ENCODE results near the gene IRF6. TPM values are rescaled to one million over a fixed set of nuclear protein-coding genes. Genes with fewer than 3 reads are reported as not detected.
A peak's percentile ranks its signal among the peaks of the same experiment; 100 is the strongest.

Gene IRF6
- total RNA-seq, 4 donors from 2014 or later: 26.7 to 41.9 (median 32.7) TPM

GRCh38 chr1:209810783-209811182 is 4.8 kb upstream of the IRF6 start:
- H3K27me3 ChIP-seq: no peaks in the 10 kb centered on the region
- H3K4me3 ChIP-seq (replicated peaks in 1 of 3): no peak overlapping the region
- H3K36me3 ChIP-seq: no peaks in the 10 kb centered on the region
- peaks cover 6 to 26% of the 10 kb centered on the region in 2 donors for H3K4me1 ChIP-seq
- intact Hi-C loops (cut with DNase I): no loop called here
- WGBS, 2 donors: 91 to 95% methylated on average over 5 of the region's 5 CpGs
- TF ChIP-seq POLR2A (IDR thresholded peaks at IDR 0.05) (no peak), CTCF (IDR thresholded peaks at IDR 0.05) (no peak)
- DNase-seq: no peak
- no peak overlapping the region for H3K27ac ChIP-seq
- no peaks in the 10 kb centered on the region for H3K9me3 ChIP-seq

DNA sequence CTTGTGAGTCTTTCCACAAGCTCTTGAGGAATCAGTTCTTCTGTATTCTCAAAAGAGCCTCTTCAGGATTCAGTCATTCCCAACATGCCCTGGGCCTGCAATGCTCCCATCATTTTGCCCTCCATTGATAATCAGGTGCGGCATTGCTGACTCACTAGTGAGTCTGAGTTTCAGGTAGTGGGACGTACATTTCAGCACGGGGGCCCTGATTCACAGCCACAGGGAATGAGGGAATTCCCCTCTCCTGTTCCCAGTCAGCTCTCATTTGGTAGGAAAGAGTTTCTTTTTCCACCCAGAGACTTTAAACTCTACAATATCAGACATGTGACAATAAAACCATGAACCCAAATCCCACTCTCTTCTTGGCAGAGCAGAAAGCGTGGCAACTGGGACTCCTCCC is 3.7 kb upstream of the IRF6 start:
- 74 to 86% methylated on average over 4 of the region's 4 CpGs for WGBS, 2 donors
- no peak for DNase-seq
- Histone ChIP-seq H3K27me3 (no peaks in the 10 kb centered on the region), H3K9me3 (no peaks in the 10 kb centered on the region), H3K4me3 (replicated peaks in 1 of 3) (no peak overlapping the region), H3K27ac (no peak overlapping the region), H3K4me1 (peaks cover 10 to 27% of the 10 kb centered on the region in 2 donors), H3K36me3 (no peaks in the 10 kb centered on the region)
- intact Hi-C loops (cut with DNase I): no loop called here
- TF ChIP-seq POLR2A (IDR thresholded peaks at IDR 0.05): no peak
- TF ChIP-seq CTCF (IDR thresholded peaks at IDR 0.05): no peak

GRCh38 chr1:209808059-209808581 is 2.2 kb upstream of the IRF6 start:
- no peaks in the 10 kb centered on the region for H3K27me3 ChIP-seq
- peaks cover 16 to 36% of the 10 kb centered on the region in 2 donors for H3K4me1 ChIP-seq
- no peak overlapping the region for H3K4me3 ChIP-seq (replicated peaks in 1 of 3)
- H3K36me3 ChIP-seq: no peaks in the 10 kb centered on the region
- TF ChIP-seq CTCF (IDR thresholded peaks at IDR 0.05): no peak
- H3K27ac ChIP-seq: peak overlapping the region in 2 of 3 donors; percentile 27 to 46
- H3K9me3 ChIP-seq: no peaks in the 10 kb centered on the region
- peak; percentile 74 to 80 for DNase-seq
- intact Hi-C loops (cut with DNase I): no loop called here

DNA sequence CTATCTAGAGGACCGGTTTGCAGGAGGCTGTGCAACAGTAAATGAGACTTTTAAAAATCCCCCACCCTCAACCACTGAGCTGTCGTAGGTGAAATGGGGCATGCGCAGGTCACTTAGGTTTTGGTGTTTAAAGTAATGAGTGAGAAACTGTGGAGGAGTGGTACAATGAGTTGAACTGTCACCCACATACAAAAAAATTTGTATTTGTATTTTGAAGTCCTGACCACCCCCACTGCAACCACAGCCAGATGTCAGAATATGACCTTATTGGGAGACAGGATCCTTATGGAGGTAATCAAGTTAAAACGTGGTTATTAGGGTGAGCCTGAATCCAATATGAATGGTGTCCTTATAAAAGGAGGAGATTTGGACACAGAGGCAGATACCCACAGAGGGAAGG is 1.6 kb upstream of the IRF6 start:
- H3K27ac ChIP-seq: no peak overlapping the region
- TF ChIP-seq CTCF (IDR thresholded peaks at IDR 0.05): no peak
- TF ChIP-seq POLR2A (IDR thresholded peaks at IDR 0.05): no peak
- peaks cover 22 to 43% of the 10 kb centered on the region in 2 donors for H3K4me1 ChIP-seq
- no peaks in the 10 kb centered on the region for H3K36me3 ChIP-seq
- H3K27me3 ChIP-seq: no peaks in the 10 kb centered on the region
- WGBS, 2 donors: 86 to 89% methylated on average over 4 of the region's 4 CpGs
- no peak overlapping the region for H3K4me3 ChIP-seq (replicated peaks in 1 of 3)
- no peak for DNase-seq
- H3K9me3 ChIP-seq: no peaks in the 10 kb centered on the region
- intact Hi-C loops (cut with DNase I): no loop called here

DNA sequence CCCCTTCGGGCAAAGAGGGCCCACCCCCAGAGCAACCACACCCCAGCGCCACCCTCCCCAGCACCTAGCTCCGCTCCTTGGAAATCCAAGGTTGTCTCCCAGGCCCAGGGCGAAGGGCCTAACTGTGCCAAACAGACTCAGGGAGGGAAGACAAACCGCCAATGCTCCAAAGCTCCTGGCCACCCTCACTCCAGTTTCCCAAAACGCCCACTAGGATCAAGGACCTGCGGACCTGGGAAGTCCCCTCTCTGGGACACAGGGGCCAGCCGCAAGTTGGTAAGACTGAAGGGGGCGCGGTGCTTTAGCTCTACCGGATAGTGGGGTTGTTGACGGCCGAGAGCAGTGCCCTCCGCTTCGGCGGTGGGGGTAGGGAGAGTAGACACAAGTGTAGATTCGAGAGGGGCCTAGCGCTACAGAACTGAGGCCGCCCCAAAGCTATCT is 581 bp downstream of the IRF6 start:
- peak overlapping the region; percentile 61 to 95 (median 81) for H3K27ac ChIP-seq
- no peaks in the 10 kb centered on the region for H3K27me3 ChIP-seq

More for the DNA sequence above, 581 bp downstream of the IRF6 start:
- intact Hi-C loops (cut with DNase I): no loop called here
- peak overlapping the region; percentile 42 to 56 (median 44) for H3K4me3 ChIP-seq (replicated peaks in 1 of 3)
- no peak for TF ChIP-seq POLR2A (IDR thresholded peaks at IDR 0.05)
- TF ChIP-seq CTCF (IDR thresholded peaks at IDR 0.05): no peak
- DNase-seq: peak; percentile 61 to 67
- peaks cover 37 to 57% of the 10 kb centered on the region in 2 donors for H3K4me1 ChIP-seq
- 23 to 53% methylated on average over 3 to 18 of the region's 19 CpGs for WGBS, 2 donors
- no peaks in the 10 kb centered on the region for H3K9me3 ChIP-seq
- no peaks in the 10 kb centered on the region for H3K36me3 ChIP-seq
